ENCODE measurements around the gene ITGA2. TPM values are rescaled to one million over a fixed set of nuclear protein-coding genes. Genes with fewer than 3 reads are reported as not detected.

The ITGA2 gene
- total RNA-seq, 2 donors from 2014 or later, result 18.3 to 19.7 TPM

DNA sequence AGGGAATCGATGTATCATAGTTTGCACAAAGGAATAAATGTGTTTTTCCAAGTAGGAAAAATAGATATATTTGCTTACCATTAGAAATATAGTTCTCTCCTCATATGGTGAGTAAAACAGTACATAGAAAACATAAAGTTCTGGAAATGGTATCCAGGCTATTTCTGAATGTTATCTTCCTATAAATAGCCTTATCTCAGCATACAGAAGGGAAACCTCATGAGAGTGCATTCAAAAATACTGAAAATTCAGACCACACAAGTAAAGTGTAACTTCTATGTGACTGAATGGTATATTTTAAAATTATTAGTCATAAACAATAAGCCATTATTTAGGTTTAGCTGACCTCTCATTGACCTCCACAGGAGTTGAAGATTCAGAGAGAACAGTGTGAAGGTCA lies 76.9 kb downstream of the ITGA2 start:
- H3K27me3 ChIP-seq, result no peaks in the 10 kb centered on the region
- no peak overlapping the region for H3K9ac ChIP-seq (ENCODE audit: low read depth in 2 of 2, low read length in 2 of 2)
- H3K27ac ChIP-seq, result no peak overlapping the region
- H3K4me3 ChIP-seq, result no peak overlapping the region
- no peaks in the 10 kb centered on the region for H3K36me3 ChIP-seq
- no peak for DNase-seq
- TF ChIP-seq CTCF (IDR thresholded peaks at IDR 0.05), result no peak
- no peaks in the 10 kb centered on the region for H3K4me1 ChIP-seq
- intact Hi-C loops (cut with DNase I), result no loop called here
- no peaks in the 10 kb centered on the region for H3K9me3 ChIP-seq

GRCh38 chr5:53067641-53068040 lies 78.5 kb downstream of the ITGA2 start:
- Histone ChIP-seq H3K9me3 (no peaks in the 10 kb centered on the region), H3K27ac (no peak overlapping the region), H3K4me3 (no peak overlapping the region), H3K9ac (ENCODE audit: low read depth in 2 of 2, low read length in 2 of 2) (no peak overlapping the region), H3K36me3 (no peaks in the 10 kb centered on the region), H3K27me3 (no peaks in the 10 kb centered on the region), H3K4me1 (no peaks in the 10 kb centered on the region)
- no peak for TF ChIP-seq CTCF (IDR thresholded peaks at IDR 0.05)
- intact Hi-C loops (cut with DNase I), result no loop called here
- no peak for DNase-seq

DNA sequence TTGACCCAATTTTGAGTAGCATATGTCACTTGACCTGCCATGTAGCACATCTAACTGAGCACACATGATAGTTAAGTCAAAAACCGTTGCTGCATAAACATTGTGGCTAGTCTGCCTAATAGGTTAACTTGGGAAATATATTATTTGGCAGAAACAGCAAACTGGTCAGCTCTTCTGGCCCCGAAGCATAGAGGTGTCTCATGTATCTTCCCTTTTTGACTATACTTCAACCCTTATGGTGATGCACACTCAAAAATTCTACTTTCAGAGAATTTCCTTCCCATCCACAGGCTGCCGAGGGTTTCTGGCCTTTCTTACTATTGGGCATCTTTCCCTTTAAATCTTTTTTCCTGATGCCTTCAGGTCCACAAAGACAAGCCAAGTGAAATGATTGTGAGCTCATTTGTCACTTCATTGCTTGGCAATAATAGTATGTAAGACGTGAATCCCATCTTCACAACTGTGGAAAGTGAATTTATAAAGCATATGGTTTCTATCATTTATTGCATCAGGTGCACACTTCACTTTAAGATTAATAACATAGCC lies 79.2 kb downstream of the ITGA2 start:
- Histone ChIP-seq H3K4me1 (no peaks in the 10 kb centered on the region), H3K27ac (no peak overlapping the region), H3K27me3 (no peaks in the 10 kb centered on the region), H3K9me3 (no peaks in the 10 kb centered on the region), H3K4me3 (no peak overlapping the region), H3K36me3 (no peaks in the 10 kb centered on the region), H3K9ac (ENCODE audit: low read depth in 2 of 2, low read length in 2 of 2) (no peak overlapping the region)
- intact Hi-C loops (cut with DNase I), result no loop called here
- DNase-seq, result no peak
- no peak for TF ChIP-seq CTCF (IDR thresholded peaks at IDR 0.05)

DNA sequence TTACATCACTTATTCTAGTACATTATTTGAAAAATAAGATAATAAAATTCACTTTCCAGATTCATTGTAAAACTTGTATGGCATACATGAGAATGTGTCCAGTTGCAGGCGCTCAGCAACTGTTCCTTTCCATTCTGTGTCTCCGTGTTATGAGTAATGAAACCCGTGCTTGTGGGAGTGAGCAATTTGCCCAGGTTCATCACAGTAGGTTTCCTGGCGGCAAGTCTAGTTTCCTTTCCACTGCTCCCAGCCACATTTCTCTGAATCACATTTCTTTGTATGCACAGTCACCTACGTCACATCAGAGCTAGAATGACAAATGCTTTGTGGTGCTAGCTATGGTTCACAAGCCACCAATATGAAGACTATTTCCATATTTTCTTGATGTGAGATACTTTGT lies 80.5 kb downstream of the ITGA2 start:
- Histone ChIP-seq H3K4me3 (no peak overlapping the region), H3K9me3 (no peaks in the 10 kb centered on the region), H3K27ac (no peak overlapping the region), H3K36me3 (no peaks in the 10 kb centered on the region), H3K4me1 (no peaks in the 10 kb centered on the region), H3K9ac (ENCODE audit: low read depth in 2 of 2, low read length in 2 of 2) (no peak overlapping the region), H3K27me3 (no peaks in the 10 kb centered on the region)
- DNase-seq, result no peak
- no peak for TF ChIP-seq CTCF (IDR thresholded peaks at IDR 0.05)
- intact Hi-C loops (cut with DNase I), result no loop called here

DNA sequence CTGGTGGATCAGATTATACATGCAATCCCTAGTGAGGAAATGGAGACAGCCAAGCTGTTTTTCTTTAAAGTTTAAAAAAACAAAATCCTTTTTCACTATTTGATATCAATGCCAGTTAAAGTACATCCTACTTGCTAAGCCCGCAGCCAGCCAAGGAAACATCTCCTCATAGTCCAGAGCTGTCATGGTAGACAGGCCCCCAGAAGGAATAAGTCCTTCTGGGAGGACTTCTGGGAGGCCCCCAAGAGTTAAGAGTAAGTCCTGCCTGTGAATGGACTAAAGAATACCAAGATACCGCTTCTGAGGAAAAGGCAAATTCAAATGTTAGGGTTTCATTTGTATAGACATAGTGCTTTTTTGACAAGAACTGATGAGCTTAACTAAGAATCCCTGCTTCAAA lies 82.1 kb downstream of the ITGA2 start:
- Histone ChIP-seq H3K4me1 (no peaks in the 10 kb centered on the region), H3K9ac (ENCODE audit: low read depth in 2 of 2, low read length in 2 of 2) (no peak overlapping the region), H3K27ac (no peak overlapping the region), H3K27me3 (no peaks in the 10 kb centered on the region), H3K36me3 (no peaks in the 10 kb centered on the region), H3K4me3 (no peak overlapping the region), H3K9me3 (no peaks in the 10 kb centered on the region)
- DNase-seq, result no peak
- no peak for TF ChIP-seq CTCF (IDR thresholded peaks at IDR 0.05)
- intact Hi-C loops (cut with DNase I), result no loop called here

Measured in colonic mucosa (tissue), 4 donors.